A549 (cell line): Measurements from ENCODE around the gene SYK.

Experiments
- CBX2 ChIP-seq: fragments of 200-600 bp; sonication (generic); IDR thresholded peaks from 2 replicates; pipeline ENCODE4 v1.6.1; 2016; ENCODE audit warnings: low read depth, mild to moderate bottlenecking, borderline replicate concordance
- CEBPB ChIP-seq, 2 experiments: fragments of >200 bp in 1 of 2; sonication (Bioruptor Twin) in 1 of 2; formaldehyde crosslinking in 1 of 2; IDR thresholded peaks; 2 replicates each; pipeline ENCODE4 v1.6.1; 2012 to 2016
- CHD4 ChIP-seq: fragments of 200-600 bp; sonication (generic); IDR thresholded peaks from 2 replicates; pipeline ENCODE4 v1.6.1; 2016; ENCODE audit warnings: antibody characterized with exemption, mild to moderate bottlenecking, borderline replicate concordance
- EP300 ChIP-seq, 2 experiments: fragments of >200 bp; sonication (Bioruptor Twin); formaldehyde crosslinking; IDR thresholded peaks; 2 replicates in 1 of 2; 3 replicates in 1 of 2; pipeline ENCODE4 v1.6.1; 2016 to 2017
- HDAC2 ChIP-seq: fragments of 200-600 bp; sonication (generic); IDR thresholded peaks from 2 replicates; pipeline ENCODE4 v1.6.1; 2016
- HOXB5 ChIP-seq: fragments of 250-450 bp; sonication (Bioruptor Pico); IDR thresholded peaks from 2 replicates; pipeline ENCODE4 v1.5.0; 2020; ENCODE audit warnings: mild to moderate bottlenecking, moderate library complexity
- POLR2A ChIP-seq: IDR thresholded peaks from 2 replicates; pipeline ENCODE4 v1.6.1; 2012; ENCODE audit warnings: mild to moderate bottlenecking, low read length
- POLR2AphosphoS2 ChIP-seq: conservative IDR thresholded peaks from 2 replicates; pipeline ENCODE4 v1.6.1; 2012; ENCODE audit warnings: low read length, improper control_type of control experiment, inconsistent platforms
- TF ChIP-seq, protein P1 (sequence below): fragments of 450-650 bp; IDR thresholded peaks from 2 replicates; pipeline ENCODE4 v1.6.1; 2014; ENCODE audit warnings: antibody characterized with exemption
- TF ChIP-seq, protein P2 (sequence below): fragments of >200 bp; sonication (Bioruptor Twin); formaldehyde crosslinking; IDR thresholded peaks from 3 replicates; pipeline ENCODE4 v1.5.1; 2016

DNA sequence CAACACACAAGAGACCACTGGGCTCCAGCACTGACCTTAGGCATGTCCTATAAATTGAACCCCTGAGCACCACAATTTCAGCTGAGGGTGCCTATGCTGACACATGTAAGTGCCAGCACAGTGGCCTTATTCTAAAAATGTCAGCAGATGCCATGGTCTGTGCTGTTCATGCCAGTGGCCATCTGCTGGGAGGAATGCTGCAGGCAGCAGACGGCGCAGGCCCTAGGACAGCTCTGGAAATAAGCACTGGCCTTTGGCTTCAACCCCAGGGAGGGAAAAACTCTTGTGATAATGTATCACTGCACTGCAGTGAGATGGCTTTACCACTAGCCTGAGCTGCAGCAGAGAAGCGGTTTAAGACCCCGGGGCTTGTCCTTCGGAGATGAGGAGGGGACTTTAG lies 98.5 kb downstream of the SYK start:
- TF ChIP-seq EP300 (IDR thresholded peaks at IDR 0.05): no peak
- no peak for TF ChIP-seq CHD4
- no peak for TF ChIP-seq CEBPB (IDR thresholded peaks at IDR 0.05)
- TF ChIP-seq, protein P1, sequence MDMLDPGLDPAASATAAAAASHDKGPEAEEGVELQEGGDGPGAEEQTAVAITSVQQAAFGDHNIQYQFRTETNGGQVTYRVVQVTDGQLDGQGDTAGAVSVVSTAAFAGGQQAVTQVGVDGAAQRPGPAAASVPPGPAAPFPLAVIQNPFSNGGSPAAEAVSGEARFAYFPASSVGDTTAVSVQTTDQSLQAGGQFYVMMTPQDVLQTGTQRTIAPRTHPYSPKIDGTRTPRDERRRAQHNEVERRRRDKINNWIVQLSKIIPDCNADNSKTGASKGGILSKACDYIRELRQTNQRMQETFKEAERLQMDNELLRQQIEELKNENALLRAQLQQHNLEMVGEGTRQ: no peak
- TF ChIP-seq, protein P2, sequence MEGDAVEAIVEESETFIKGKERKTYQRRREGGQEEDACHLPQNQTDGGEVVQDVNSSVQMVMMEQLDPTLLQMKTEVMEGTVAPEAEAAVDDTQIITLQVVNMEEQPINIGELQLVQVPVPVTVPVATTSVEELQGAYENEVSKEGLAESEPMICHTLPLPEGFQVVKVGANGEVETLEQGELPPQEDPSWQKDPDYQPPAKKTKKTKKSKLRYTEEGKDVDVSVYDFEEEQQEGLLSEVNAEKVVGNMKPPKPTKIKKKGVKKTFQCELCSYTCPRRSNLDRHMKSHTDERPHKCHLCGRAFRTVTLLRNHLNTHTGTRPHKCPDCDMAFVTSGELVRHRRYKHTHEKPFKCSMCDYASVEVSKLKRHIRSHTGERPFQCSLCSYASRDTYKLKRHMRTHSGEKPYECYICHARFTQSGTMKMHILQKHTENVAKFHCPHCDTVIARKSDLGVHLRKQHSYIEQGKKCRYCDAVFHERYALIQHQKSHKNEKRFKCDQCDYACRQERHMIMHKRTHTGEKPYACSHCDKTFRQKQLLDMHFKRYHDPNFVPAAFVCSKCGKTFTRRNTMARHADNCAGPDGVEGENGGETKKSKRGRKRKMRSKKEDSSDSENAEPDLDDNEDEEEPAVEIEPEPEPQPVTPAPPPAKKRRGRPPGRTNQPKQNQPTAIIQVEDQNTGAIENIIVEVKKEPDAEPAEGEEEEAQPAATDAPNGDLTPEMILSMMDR: no peak
- TF ChIP-seq HOXB5 (CRISPR knock-in tag): no peak
- no peak for TF ChIP-seq POLR2AphosphoS2
- TF ChIP-seq HDAC2: no peak
- no peak for TF ChIP-seq POLR2A
- TF ChIP-seq CBX2: no peak
